Retinal pigment epithelial cell (primary cell): Measurements from ENCODE around the gene SKAP1.

Source experiments
- DNase-seq: peaks from one replicate; pipeline ENCODE4 v3.0.0-alpha.2; 2010; ENCODE audit warnings: low read depth
- H3K4me3 ChIP-seq: 2 replicates; pipeline ENCODE4 v1.5.1; 2011; ENCODE audit warnings: mild to moderate bottlenecking, low read length, control low read depth, moderate library complexity
- CTCF ChIP-seq: conservative IDR thresholded peaks from 2 replicates; pipeline ENCODE4 v1.5.1; 2011; ENCODE audit warnings: low read depth, low read length, control low read depth, inconsistent platforms

SKAP1 gene

GRCh38 chr17:48429638-48430586 is at the start of gene SKAP1:
TSS of gene SKAP1 (minus strand) at chr17:48430214.
- TF ChIP-seq CTCF: no peak
- H3K4me3 ChIP-seq: no peak within 1 kb of the TSS
- DNase-seq: no peak

- no peak overlapping the region for H3K4me3 ChIP-seq
- DNase-seq: no peak
- no peak for TF ChIP-seq CTCF
Observed at GRCh38 chr17:48479014-48479402, 49.0 kb upstream of the SKAP1 start.

- no peak for TF ChIP-seq CTCF
- H3K4me3 ChIP-seq: no peak overlapping the region
- DNase-seq: no peak
Observed at GRCh38 chr17:48478224-48479013, 48.4 kb upstream of the SKAP1 start.

- no peak overlapping the region for H3K4me3 ChIP-seq
- no peak for DNase-seq
- TF ChIP-seq CTCF: no peak
Observed at GRCh38 chr17:48477221-48477620, 47.2 kb upstream of the SKAP1 start.

- TF ChIP-seq CTCF: no peak
- DNase-seq: no peak
- no peak overlapping the region for H3K4me3 ChIP-seq
Observed at GRCh38 chr17:48472411-48473281, 42.6 kb upstream of the SKAP1 start.

- no peak for TF ChIP-seq CTCF
- no peak for DNase-seq
- H3K4me3 ChIP-seq: no peak overlapping the region
Observed at GRCh38 chr17:48471817-48472410, 41.9 kb upstream of the SKAP1 start.
